ENCODE results near the gene MIOX.

Gene MIOX

GRCh38 chr22:50505276-50505775 is 18.7 kb downstream of the MIOX start:
- Histone ChIP-seq H2AFZ (ENCODE audit: low read length) (no peak overlapping the region), H3K4me2 (ENCODE audit: low read depth, low read length, poor library complexity, severe bottlenecking) (no peak overlapping the region), H3K4me1 (ENCODE audit: insufficient read depth, low read length, poor library complexity, severe bottlenecking) (peaks cover 12% of the 10 kb centered on the region), H3K79me2 (ENCODE audit: insufficient read depth, low read length) (peaks cover 46% of the 10 kb centered on the region), H3K9me3 (ENCODE audit: insufficient read depth, low read depth, low read length) (no peaks in the 10 kb centered on the region), H3K36me3 (ENCODE audit: insufficient read depth, low read length) (no peaks in the 10 kb centered on the region), H3K9ac (ENCODE audit: low read depth, low read length, poor library complexity, severe bottlenecking) (no peak overlapping the region), H3F3A (ENCODE audit: low read depth) (no peaks in the 10 kb centered on the region), H3K9me2 (replicated peaks; ENCODE audit: low read depth, low read length) (no peaks in the 10 kb centered on the region), H4K20me1 (ENCODE audit: insufficient read depth, low read length, poor library complexity, severe bottlenecking) (peaks cover 10% of the 10 kb centered on the region), H3K27me3 (ENCODE audit: insufficient read depth, low read length, poor library complexity, severe bottlenecking) (no peaks in the 10 kb centered on the region), H3K4me3 (ENCODE audit: low read length, poor library complexity, severe bottlenecking) (no peak overlapping the region)
- TF ChIP-seq EZH2phosphoT487 (IDR thresholded peaks at IDR 0.05; ENCODE audit: borderline replicate concordance) (no peak), CTCF (conservative IDR thresholded peaks at IDR 0.05; ENCODE audit: low read length) (no peak)

GRCh38 chr22:50505776-50506610 is 19.3 kb downstream of the MIOX start:
- Histone ChIP-seq H3F3A (ENCODE audit: low read depth) (no peaks in the 10 kb centered on the region), H3K27me3 (ENCODE audit: insufficient read depth, low read length, poor library complexity, severe bottlenecking) (no peaks in the 10 kb centered on the region), H3K79me2 (ENCODE audit: insufficient read depth, low read length) (peaks cover 52% of the 10 kb centered on the region), H4K20me1 (ENCODE audit: insufficient read depth, low read length, poor library complexity, severe bottlenecking) (peaks cover 10% of the 10 kb centered on the region), H3K4me1 (ENCODE audit: insufficient read depth, low read length, poor library complexity, severe bottlenecking) (peaks cover 12% of the 10 kb centered on the region), H3K9me3 (ENCODE audit: insufficient read depth, low read depth, low read length) (no peaks in the 10 kb centered on the region), H3K9ac (ENCODE audit: low read depth, low read length, poor library complexity, severe bottlenecking) (peak overlapping the region; percentile 95), H2AFZ (ENCODE audit: low read length) (no peak overlapping the region), H3K4me3 (ENCODE audit: low read length, poor library complexity, severe bottlenecking) (peak overlapping the region; percentile 94), H3K9me2 (replicated peaks; ENCODE audit: low read depth, low read length) (no peaks in the 10 kb centered on the region), H3K36me3 (ENCODE audit: insufficient read depth, low read length) (no peaks in the 10 kb centered on the region), H3K4me2 (ENCODE audit: low read depth, low read length, poor library complexity, severe bottlenecking) (peak overlapping the region; percentile 88)
- TF ChIP-seq EZH2phosphoT487 (IDR thresholded peaks at IDR 0.05; ENCODE audit: borderline replicate concordance) (no peak), CTCF (conservative IDR thresholded peaks at IDR 0.05; ENCODE audit: low read length) (no peak)

- peak overlapping the region; percentile 88 for H3K4me2 ChIP-seq (ENCODE audit: low read depth, low read length, poor library complexity, severe bottlenecking)
- H3K36me3 ChIP-seq (ENCODE audit: insufficient read depth, low read length) = no peaks in the 10 kb centered on the region
- TF ChIP-seq EZH2phosphoT487 (IDR thresholded peaks at IDR 0.05; ENCODE audit: borderline replicate concordance) = no peak
- TF ChIP-seq CTCF (conservative IDR thresholded peaks at IDR 0.05; ENCODE audit: low read length) = no peak
- no peaks in the 10 kb centered on the region for H3K9me2 ChIP-seq (replicated peaks; ENCODE audit: low read depth, low read length)
- no peaks in the 10 kb centered on the region for H3K9me3 ChIP-seq (ENCODE audit: insufficient read depth, low read depth, low read length)
- H3K9ac ChIP-seq (ENCODE audit: low read depth, low read length, poor library complexity, severe bottlenecking) = peak overlapping the region; percentile 95
- H3K4me3 ChIP-seq (ENCODE audit: low read length, poor library complexity, severe bottlenecking) = peak overlapping the region; percentile 94
- peaks cover 12% of the 10 kb centered on the region for H3K4me1 ChIP-seq (ENCODE audit: insufficient read depth, low read length, poor library complexity, severe bottlenecking)
- peaks cover 10% of the 10 kb centered on the region for H4K20me1 ChIP-seq (ENCODE audit: insufficient read depth, low read length, poor library complexity, severe bottlenecking)
- H3K79me2 ChIP-seq (ENCODE audit: insufficient read depth, low read length) = peaks cover 58% of the 10 kb centered on the region
- no peaks in the 10 kb centered on the region for H3K27me3 ChIP-seq (ENCODE audit: insufficient read depth, low read length, poor library complexity, severe bottlenecking)
- no peaks in the 10 kb centered on the region for H3F3A ChIP-seq (ENCODE audit: low read depth)
- H2AFZ ChIP-seq (ENCODE audit: low read length) = peak overlapping the region; percentile 93
Observed at GRCh38 chr22:50506611-50507420, 20.2 kb downstream of the MIOX start.

Measured in Loucy (cell line).